Colonic mucosa (tissue), 4 donors: Measurements from ENCODE around the gene IZUMO3. TPM values are rescaled to one million over a fixed set of nuclear protein-coding genes. Genes with fewer than 3 reads are reported as not detected.
"Not testable (repeated sequence)": the region's sequence is repeated elsewhere in the genome, so short reads cannot be mapped to it uniquely, and the experiment has no call there.

ENCODE experiments used
- DNase-seq: peaks from one replicate; pipeline ENCODE4 v3.0.0-alpha.2; 2020
- H3K27ac ChIP-seq: fragments of 200-600 bp; one replicate; pipeline ENCODE4 v1.8.0; 2021
- H3K27me3 ChIP-seq: fragments of 200-600 bp; one replicate; pipeline ENCODE4 v1.8.0; 2021
- H3K36me3 ChIP-seq: fragments of 200-600 bp; one replicate; pipeline ENCODE4 v1.8.0; 2021
- H3K4me1 ChIP-seq: fragments of 200-600 bp; one replicate; pipeline ENCODE4 v1.8.0; 2021; ENCODE audit warnings: mild to moderate bottlenecking
- H3K4me3 ChIP-seq: fragments of 200-600 bp; one replicate; pipeline ENCODE4 v1.8.0; 2021
- H3K9ac ChIP-seq, 2 donors: one replicate each; pipeline ENCODE4 v1.7.0; 2013; ENCODE audit warnings: control low read depth in 2 of 2, low read depth in 2 of 2, low read length in 2 of 2
- H3K9me3 ChIP-seq: fragments of 200-600 bp; one replicate; pipeline ENCODE4 v1.8.0; 2021
- intact Hi-C: fragments of 100-400 bp; cut with DNase I; formaldehyde crosslinking; loops from one replicate; pipeline ENCODE4 v1.14.1; 2022
- total RNA-seq, 2 donors: library from RNA; stranded (reverse); fragmentation: NEBNext Ultra II Directional in 1 of 2; extraction: Animal tissue kit (Norgen Biotek cat#: 25700) in 1 of 2; gene quantifications; one replicate each; pipeline ENCODE4 v1.2.1, GENCODE V29; 2021
- TF ChIP-seq, protein P1 (sequence below): fragments of 200-600 bp; IDR thresholded peaks from one replicate; pipeline ENCODE4 v1.8.0; 2022; ENCODE audit warnings: antibody characterized with exemption, mild to moderate bottlenecking
- donor health status: healthy.
- donor health status: DM: no; HTN: no; CAD: no.
- donor health status: DM: no; HTN: no; CAD: no.

The IZUMO3 gene
- total RNA-seq, result not detected

DNA sequence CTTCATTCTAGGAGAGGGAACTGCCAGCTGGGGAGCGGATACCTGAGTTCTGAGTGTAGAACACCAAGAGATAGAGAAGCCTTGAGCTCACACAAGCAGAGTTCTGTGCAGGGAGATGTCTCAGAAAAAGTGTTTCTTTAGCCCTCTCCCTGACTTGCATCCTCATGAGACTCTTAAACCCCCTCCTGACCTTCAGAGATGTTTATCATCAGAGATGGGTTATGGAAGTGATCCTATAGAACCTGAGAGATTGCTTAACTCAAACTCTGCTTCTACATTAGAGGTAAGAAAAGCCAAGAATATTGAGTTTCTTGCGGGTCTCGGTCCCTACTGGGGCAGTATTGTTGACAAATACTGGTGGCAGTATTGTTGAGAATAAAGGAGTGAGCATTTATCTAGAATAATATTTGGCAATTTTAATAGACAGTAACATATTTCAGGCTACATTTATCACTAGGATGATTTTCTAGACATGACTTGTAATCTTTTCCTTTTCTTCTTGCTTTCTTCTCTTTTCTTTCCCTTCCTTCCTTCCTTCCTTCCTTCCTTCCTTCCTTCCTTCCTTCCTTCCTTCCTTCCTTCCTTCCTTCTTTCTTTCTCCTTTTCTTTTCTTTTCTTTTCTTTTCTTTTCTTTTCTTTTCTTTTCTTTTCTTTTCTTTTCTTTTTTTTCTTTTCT is at the start of gene IZUMO3:
TSS of gene IZUMO3 (minus strand) at position 51 of the 676 bp plus-strand sequence. CDS start 248 bp downstream, outside the sequence.
- H3K9me3 ChIP-seq, result no peaks in the 10 kb centered on the region

GRCh38 chr9:24594234-24594850 is 48.6 kb upstream of the IZUMO3 start:
- no peak overlapping the region for H3K27ac ChIP-seq
- H3K36me3 ChIP-seq, result no peaks in the 10 kb centered on the region
- TF ChIP-seq, protein P1, sequence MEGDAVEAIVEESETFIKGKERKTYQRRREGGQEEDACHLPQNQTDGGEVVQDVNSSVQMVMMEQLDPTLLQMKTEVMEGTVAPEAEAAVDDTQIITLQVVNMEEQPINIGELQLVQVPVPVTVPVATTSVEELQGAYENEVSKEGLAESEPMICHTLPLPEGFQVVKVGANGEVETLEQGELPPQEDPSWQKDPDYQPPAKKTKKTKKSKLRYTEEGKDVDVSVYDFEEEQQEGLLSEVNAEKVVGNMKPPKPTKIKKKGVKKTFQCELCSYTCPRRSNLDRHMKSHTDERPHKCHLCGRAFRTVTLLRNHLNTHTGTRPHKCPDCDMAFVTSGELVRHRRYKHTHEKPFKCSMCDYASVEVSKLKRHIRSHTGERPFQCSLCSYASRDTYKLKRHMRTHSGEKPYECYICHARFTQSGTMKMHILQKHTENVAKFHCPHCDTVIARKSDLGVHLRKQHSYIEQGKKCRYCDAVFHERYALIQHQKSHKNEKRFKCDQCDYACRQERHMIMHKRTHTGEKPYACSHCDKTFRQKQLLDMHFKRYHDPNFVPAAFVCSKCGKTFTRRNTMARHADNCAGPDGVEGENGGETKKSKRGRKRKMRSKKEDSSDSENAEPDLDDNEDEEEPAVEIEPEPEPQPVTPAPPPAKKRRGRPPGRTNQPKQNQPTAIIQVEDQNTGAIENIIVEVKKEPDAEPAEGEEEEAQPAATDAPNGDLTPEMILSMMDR, result no peak
- H3K9ac ChIP-seq, result no peak overlapping the region
- intact Hi-C loops, result no loop called here
- H3K27me3 ChIP-seq, result no peaks in the 10 kb centered on the region
- no peaks in the 10 kb centered on the region for H3K9me3 ChIP-seq
- H3K4me1 ChIP-seq, result no peaks in the 10 kb centered on the region
- no peak for DNase-seq
- no peak overlapping the region for H3K4me3 ChIP-seq

More for the DNA sequence above, at the start of gene IZUMO3:
- no peak within 1 kb of the TSS for H3K27ac ChIP-seq
- no peaks in the 10 kb centered on the region for H3K36me3 ChIP-seq
- DNase-seq, result no peak
- no peaks in the 10 kb centered on the region for H3K27me3 ChIP-seq
- TF ChIP-seq, protein P1, result no peak
- H3K4me3 ChIP-seq, result no peak within 1 kb of the TSS
- H3K4me1 ChIP-seq, result no peaks in the 10 kb centered on the region
- no peak within 1 kb of the TSS for H3K9ac ChIP-seq
- intact Hi-C loops, result no loop called here

- Histone ChIP-seq H3K27me3 (no peaks in the 10 kb centered on the region), H3K4me3 (no peak overlapping the region), H3K27ac (no peak overlapping the region), H3K9ac (no peak overlapping the region), H3K36me3 (no peaks in the 10 kb centered on the region), H3K4me1 (no peaks in the 10 kb centered on the region), H3K9me3 (no peaks in the 10 kb centered on the region)
- no peak for DNase-seq
- TF ChIP-seq, protein P1, result no peak
- intact Hi-C loops, result no loop called here
These were observed 44.7 kb upstream of the IZUMO3 start for GRCh38 chr9:24590432-24590831.

- TF ChIP-seq, protein P1, result no peak
- H3K27ac ChIP-seq, result no peak overlapping the region
- no peaks in the 10 kb centered on the region for H3K36me3 ChIP-seq
- no peak for DNase-seq
- intact Hi-C loops, result no loop called here
- no peaks in the 10 kb centered on the region for H3K27me3 ChIP-seq
- no peak overlapping the region for H3K4me3 ChIP-seq
- H3K9ac ChIP-seq, result no peak overlapping the region
- H3K4me1 ChIP-seq, result no peaks in the 10 kb centered on the region
- no peaks in the 10 kb centered on the region for H3K9me3 ChIP-seq
These were observed 42.2 kb upstream of the IZUMO3 start for GRCh38 chr9:24587883-24588282.

DNA sequence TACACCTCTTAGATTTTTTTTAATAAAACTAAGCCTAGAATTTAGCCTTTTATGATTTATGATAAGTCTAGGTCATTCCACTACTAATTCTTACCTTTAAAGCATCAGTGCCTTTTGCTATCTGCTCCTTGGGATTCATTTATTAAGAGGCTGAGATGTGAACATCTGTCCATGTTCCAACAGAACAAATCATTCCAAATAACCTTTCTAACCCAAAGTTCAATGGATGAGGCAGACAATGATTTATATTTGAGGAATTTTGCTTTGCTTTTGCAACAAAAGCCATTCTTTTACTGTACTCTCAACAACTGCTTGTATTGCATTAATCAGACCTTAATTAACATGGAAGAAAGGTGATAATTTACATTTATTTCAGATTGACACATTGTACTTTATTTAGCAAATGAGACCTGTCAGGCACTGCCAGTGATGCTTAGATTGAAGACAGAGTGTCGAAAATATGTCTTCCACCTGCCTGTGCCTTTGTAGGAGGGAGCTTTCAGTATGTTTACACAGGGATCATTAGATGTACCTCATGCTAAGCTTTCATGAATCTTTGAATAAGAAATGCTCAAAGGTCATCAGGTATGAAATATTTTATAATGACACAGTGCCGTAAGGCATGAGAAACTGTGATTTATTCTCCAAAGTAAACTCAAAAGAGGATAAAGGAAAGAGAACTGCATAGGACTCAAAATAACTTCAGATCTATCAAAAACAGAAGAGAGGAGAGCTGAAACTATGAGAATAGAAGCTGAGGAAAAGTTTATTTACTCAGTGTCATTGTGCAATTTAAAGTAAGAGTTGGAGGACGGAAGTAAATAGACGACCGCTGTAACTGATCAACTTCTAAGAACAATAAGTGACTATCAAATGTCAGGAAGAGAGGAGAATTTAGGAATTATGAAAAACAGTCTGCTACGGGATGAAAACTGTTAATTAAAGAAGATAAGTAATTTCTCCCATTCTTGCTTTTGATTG is 36.7 kb upstream of the IZUMO3 start:
- H3K27ac ChIP-seq, result no peak overlapping the region
- intact Hi-C loops, result no loop called here
- H3K9me3 ChIP-seq, result no peaks in the 10 kb centered on the region
- no peaks in the 10 kb centered on the region for H3K27me3 ChIP-seq
- no peak overlapping the region for H3K9ac ChIP-seq
- H3K4me1 ChIP-seq, result no peaks in the 10 kb centered on the region
- no peak for DNase-seq
- no peak overlapping the region for H3K4me3 ChIP-seq
- H3K36me3 ChIP-seq, result no peaks in the 10 kb centered on the region
- TF ChIP-seq, protein P1, result no peak

GRCh38 chr9:24580005-24580404 is 34.3 kb upstream of the IZUMO3 start:
- H3K9me3 ChIP-seq, H3K9ac ChIP-seq, intact Hi-C loops, DNase-seq, H3K4me3 ChIP-seq, H3K36me3 ChIP-seq, H3K27ac ChIP-seq, H3K27me3 ChIP-seq, H3K4me1 ChIP-seq: not testable (repeated sequence)
